Measurements from ENCODE around the gene B3GNT5. TPM values are rescaled to one million over a fixed set of nuclear protein-coding genes. Genes with fewer than 3 reads are reported as not detected.

Gene B3GNT5
- total and polyA plus RNA-seq, 2 donors (not counting 3 experiments of a cell fraction or from before 2014, with no cell fraction given) = 4.1 to 25.6 TPM

DNA sequence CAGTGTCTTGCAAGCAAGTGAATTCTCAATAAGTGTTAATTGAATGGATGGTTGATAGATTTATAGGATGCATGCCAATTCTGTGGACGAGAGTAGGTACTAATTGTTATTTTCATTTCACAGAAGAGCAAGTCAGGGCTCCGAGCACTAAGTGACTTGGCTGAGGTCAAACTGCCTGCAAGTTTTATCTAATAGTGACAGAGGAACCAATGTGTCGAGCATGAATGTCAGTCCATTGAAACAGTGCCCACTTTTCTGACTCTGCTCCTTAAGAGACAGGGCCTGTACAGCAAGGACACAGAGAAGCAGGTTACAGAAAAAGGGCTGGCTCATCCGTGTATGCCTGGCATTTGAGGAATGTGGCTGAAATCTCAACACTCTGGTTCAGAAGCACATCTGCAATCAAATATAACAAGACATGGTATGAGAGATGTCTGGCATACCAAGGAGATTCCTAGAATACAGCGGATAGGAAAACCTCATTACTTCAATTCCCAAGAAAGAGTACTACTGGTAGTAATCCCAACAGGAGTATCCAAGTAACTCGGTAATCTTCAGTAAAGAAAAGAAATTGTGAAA is 6.0 kb upstream of the B3GNT5 start:
- CTCF ChIA-PET = no interaction called here
- FAIRE-seq = no peak

More for the DNA sequence above, 6.0 kb upstream of the B3GNT5 start:
- Histone ChIP-seq H3K36me3 (ENCODE audit: control insufficient read depth in 2 of 2, extremely low read depth in 1 of 2, insufficient read depth in 2 of 2, low read length in 2 of 2) (no peaks in the 10 kb centered on the region), H3K4me2 (ENCODE audit: insufficient read depth, low read length) (no peak overlapping the region), H3K9ac (replicated peaks; ENCODE audit: extremely low read depth, insufficient read depth, low read length) (no peak overlapping the region), H3K4me1 (ENCODE audit: control insufficient read depth, extremely low read depth, insufficient read depth, low read length) (peaks cover 12% of the 10 kb centered on the region), H3K9me1 (replicated peaks; ENCODE audit: control insufficient read depth, extremely low read depth, insufficient read depth, low read length) (no peaks in the 10 kb centered on the region), H3K27me3 (ENCODE audit: control insufficient read depth in 2 of 2, insufficient read depth in 2 of 2, low read length in 2 of 2) (no peaks in the 10 kb centered on the region), H2AFZ (ENCODE audit: low read depth, low read length) (no peak overlapping the region), H3K4me3 (replicated peaks in 1 of 3; ENCODE audit: insufficient read depth in 1 of 3, low read depth in 1 of 3, low read length in 3 of 3) (no peak overlapping the region), H3K9me3 (replicated peaks; ENCODE audit: control insufficient read depth, insufficient read depth, low read length) (no peaks in the 10 kb centered on the region), H3K79me2 (ENCODE audit: control insufficient read depth, insufficient read depth, low read length) (no peaks in the 10 kb centered on the region), H3K27ac (ENCODE audit: insufficient read depth, low read depth, low read length) (no peak overlapping the region), H4K20me1 (replicated peaks; ENCODE audit: control insufficient read depth, extremely low read depth, insufficient read depth, low read length) (no peaks in the 10 kb centered on the region)
- no peak for DNase-seq (ENCODE audit: low read depth, low spot score)
- TF ChIP-seq POLR2AphosphoS5 (IDR thresholded peaks at IDR 0.05; ENCODE audit: insufficient read depth, low read depth, low read length) (no peak), GATA2 (IDR thresholded peaks at IDR 0.05; ENCODE audit: insufficient read depth, insufficient read length, low read depth, low read length) (no peak), POLR2A (IDR thresholded peaks at IDR 0.05; ENCODE audit: low read depth, low read length) (no peak), JUN (IDR thresholded peaks at IDR 0.05; ENCODE audit: borderline replicate concordance, insufficient read depth, insufficient read length, low read depth) (no peak), EZH2 (IDR thresholded peaks at IDR 0.05; ENCODE audit: borderline replicate concordance, low read depth, low read length, severe bottlenecking) (no peak), FOS (IDR thresholded peaks at IDR 0.05; ENCODE audit: borderline replicate concordance, insufficient read depth, low read length) (no peak), MYC (IDR thresholded peaks at IDR 0.05; ENCODE audit: low read depth, low read length) (no peak)
- TF ChIP-seq, protein P1, sequence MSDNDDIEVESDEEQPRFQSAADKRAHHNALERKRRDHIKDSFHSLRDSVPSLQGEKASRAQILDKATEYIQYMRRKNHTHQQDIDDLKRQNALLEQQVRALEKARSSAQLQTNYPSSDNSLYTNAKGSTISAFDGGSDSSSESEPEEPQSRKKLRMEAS (IDR thresholded peaks at IDR 0.05; ENCODE audit: insufficient read depth, insufficient read length) = no peak
- TF ChIP-seq, protein P2, sequence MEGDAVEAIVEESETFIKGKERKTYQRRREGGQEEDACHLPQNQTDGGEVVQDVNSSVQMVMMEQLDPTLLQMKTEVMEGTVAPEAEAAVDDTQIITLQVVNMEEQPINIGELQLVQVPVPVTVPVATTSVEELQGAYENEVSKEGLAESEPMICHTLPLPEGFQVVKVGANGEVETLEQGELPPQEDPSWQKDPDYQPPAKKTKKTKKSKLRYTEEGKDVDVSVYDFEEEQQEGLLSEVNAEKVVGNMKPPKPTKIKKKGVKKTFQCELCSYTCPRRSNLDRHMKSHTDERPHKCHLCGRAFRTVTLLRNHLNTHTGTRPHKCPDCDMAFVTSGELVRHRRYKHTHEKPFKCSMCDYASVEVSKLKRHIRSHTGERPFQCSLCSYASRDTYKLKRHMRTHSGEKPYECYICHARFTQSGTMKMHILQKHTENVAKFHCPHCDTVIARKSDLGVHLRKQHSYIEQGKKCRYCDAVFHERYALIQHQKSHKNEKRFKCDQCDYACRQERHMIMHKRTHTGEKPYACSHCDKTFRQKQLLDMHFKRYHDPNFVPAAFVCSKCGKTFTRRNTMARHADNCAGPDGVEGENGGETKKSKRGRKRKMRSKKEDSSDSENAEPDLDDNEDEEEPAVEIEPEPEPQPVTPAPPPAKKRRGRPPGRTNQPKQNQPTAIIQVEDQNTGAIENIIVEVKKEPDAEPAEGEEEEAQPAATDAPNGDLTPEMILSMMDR (IDR thresholded peaks at IDR 0.05; ENCODE audit: extremely low read depth in 1 of 2, insufficient read depth in 1 of 2, low read depth in 1 of 2, low read length in 2 of 2) = no peak
- BruUV-seq (replicated peaks) = no TSS peak
- dilution Hi-C loops (cut with MboI; ENCODE audit: extremely low pct_ligation_motif_present, low sequenced_read_pairs) = no loop called here
- POLR2A ChIA-PET = no interaction called here
- intact Hi-C loops (cut with micrococcal nuclease) = no loop called here
